Osteocyte (in vitro differentiated cells): ENCODE data around the gene PML. TPM values are rescaled to one million over a fixed set of nuclear protein-coding genes. Genes with fewer than 3 reads are reported as not detected.
A peak's percentile ranks its signal among the peaks of the same experiment; 100 is the strongest.
"Not testable (repeated sequence)": the region's sequence is repeated elsewhere in the genome, so short reads cannot be mapped to it uniquely, and the experiment has no call there.

Source experiments
- DNase-seq: peaks from one replicate; pipeline ENCODE4 v3.0.0; 2021; ENCODE audit warnings: mixed read lengths; ENCODE audit not compliant: unreplicated experiment; ENCODE audit errors: extremely low spot score
- H3K27ac Mint-ChIP-seq: one replicate; pipeline ENCODE4 v1.8.0; 2021; ENCODE audit warnings: mild to moderate bottlenecking, mixed read lengths; ENCODE audit not compliant: unreplicated experiment
- H3K27me3 Mint-ChIP-seq: one replicate; pipeline ENCODE4 v1.8.0; 2021; ENCODE audit warnings: mixed read lengths; ENCODE audit not compliant: unreplicated experiment
- H3K36me3 Mint-ChIP-seq: one replicate; pipeline ENCODE4 v1.8.0; 2021; ENCODE audit warnings: mixed read lengths; ENCODE audit not compliant: unreplicated experiment
- H3K4me1 Mint-ChIP-seq: one replicate; pipeline ENCODE4 v1.8.0; 2021; ENCODE audit warnings: mixed read lengths; ENCODE audit not compliant: unreplicated experiment
- H3K4me3 Mint-ChIP-seq: one replicate; pipeline ENCODE4 v1.8.0; 2021; ENCODE audit warnings: mild to moderate bottlenecking, moderate library complexity, mixed read lengths; ENCODE audit not compliant: unreplicated experiment
- H3K9me3 Mint-ChIP-seq: one replicate; pipeline ENCODE4 v1.8.0; 2021; ENCODE audit warnings: mixed read lengths; ENCODE audit not compliant: unreplicated experiment
- total RNA-seq: library from RNA; stranded (reverse); gene quantifications from 2 replicates; pipeline ENCODE4 v1.2.1, GENCODE V29; 2021
- TF ChIP-seq, protein P1 (sequence below): fragments of 200-600 bp; sonication (generic); IDR thresholded peaks from 2 replicates; pipeline ENCODE4 v1.5.0; 2021; ENCODE audit warnings: antibody characterized with exemption, mild to moderate bottlenecking, moderate library complexity

The PML gene
- total RNA-seq, 1 donor from 2014 or later = 63.1 TPM

DNA sequence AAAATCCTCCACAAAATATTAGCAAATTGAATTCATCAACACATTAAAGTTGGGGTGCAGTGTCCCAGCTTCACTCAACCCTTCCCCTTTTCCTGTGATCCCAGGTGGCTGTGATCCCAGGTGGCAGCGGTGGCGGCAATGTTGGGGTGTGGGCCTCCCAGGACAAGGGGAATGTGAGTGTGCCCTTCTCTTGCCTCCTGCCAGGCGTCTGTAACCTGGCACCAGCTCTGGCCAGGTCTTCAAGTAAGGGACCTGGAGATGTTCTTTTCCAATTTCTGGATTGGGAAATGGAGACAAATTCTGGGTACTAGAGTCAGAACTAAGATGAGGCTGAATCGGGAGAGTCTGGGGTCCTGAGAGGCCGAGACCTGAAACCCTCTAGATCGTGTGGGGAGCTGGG lies 67.7 kb downstream of the PML start:
- Mint-ChIP-seq H3K4me3 (no peak overlapping the region), H3K27ac (no peak overlapping the region), H3K27me3 (peaks cover 28% of the 10 kb centered on the region), H3K36me3 (no peaks in the 10 kb centered on the region), H3K4me1 (no peaks in the 10 kb centered on the region), H3K9me3 (no peaks in the 10 kb centered on the region)
- no peak for DNase-seq
- TF ChIP-seq, protein P1, sequence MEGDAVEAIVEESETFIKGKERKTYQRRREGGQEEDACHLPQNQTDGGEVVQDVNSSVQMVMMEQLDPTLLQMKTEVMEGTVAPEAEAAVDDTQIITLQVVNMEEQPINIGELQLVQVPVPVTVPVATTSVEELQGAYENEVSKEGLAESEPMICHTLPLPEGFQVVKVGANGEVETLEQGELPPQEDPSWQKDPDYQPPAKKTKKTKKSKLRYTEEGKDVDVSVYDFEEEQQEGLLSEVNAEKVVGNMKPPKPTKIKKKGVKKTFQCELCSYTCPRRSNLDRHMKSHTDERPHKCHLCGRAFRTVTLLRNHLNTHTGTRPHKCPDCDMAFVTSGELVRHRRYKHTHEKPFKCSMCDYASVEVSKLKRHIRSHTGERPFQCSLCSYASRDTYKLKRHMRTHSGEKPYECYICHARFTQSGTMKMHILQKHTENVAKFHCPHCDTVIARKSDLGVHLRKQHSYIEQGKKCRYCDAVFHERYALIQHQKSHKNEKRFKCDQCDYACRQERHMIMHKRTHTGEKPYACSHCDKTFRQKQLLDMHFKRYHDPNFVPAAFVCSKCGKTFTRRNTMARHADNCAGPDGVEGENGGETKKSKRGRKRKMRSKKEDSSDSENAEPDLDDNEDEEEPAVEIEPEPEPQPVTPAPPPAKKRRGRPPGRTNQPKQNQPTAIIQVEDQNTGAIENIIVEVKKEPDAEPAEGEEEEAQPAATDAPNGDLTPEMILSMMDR = no peak

DNA sequence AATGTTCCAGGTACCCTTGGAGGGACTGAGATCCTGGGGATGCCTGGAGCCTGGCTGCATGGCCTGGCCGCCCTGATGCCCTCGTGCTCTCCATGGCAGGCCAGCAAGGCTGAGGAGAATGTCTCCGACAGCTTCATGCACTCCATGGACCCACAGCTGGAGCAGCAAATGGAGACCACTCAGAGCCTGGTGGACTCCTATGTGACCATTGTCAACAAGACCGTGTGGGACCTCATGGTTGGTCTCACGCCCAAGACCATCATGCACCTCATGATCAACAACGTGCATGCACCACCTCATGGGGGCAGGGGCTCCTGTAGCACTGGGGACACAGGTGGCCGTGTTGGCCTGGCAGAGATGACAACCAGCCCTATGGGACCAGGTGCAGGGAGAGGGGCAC lies 68.2 kb downstream of the PML start:
- Mint-ChIP-seq H3K36me3 (no peaks in the 10 kb centered on the region), H3K4me1 (no peaks in the 10 kb centered on the region), H3K9me3 (no peaks in the 10 kb centered on the region), H3K27ac (no peak overlapping the region), H3K4me3 (no peak overlapping the region), H3K27me3 (peaks cover 28% of the 10 kb centered on the region)
- peak; percentile 63 for DNase-seq
- TF ChIP-seq, protein P1 = no peak

DNA sequence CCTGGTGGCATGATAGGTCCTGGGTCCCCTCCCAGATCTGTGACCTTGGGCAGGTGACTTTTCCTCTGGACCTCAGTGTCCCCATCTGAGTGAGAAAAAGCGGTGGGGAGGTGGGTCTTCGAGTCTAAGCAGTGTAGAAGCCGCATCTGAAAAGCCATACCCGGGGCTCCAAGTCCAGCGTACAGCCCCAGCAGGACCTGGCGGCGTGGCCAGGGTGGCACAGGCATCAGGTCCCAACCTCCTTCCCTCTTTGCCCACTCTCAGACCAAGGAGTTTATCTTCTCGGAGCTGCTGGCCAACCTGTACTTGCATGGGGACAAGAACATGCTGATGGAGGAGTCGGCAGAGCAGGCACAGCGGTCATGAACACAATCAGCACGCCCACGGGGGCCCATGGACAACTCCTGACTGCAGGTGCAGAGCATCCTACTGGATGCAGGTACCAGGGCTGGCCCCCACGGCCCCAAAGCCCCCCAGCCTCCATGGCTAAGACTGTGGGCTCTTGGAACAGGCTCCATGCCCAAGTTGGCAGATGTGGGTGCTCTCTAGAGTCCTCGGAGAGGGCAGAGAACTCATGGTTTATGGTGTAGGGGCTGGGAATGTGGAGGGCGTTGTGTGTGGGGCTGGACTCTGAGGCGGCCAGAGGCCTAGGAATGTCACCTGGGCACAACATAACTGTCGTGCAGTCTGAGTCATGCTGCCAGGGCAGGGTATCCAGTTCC lies 69.1 kb downstream of the PML start:
- H3K36me3 Mint-ChIP-seq, DNase-seq, H3K9me3 Mint-ChIP-seq, H3K4me3 Mint-ChIP-seq, H3K4me1 Mint-ChIP-seq, H3K27ac Mint-ChIP-seq: not testable (repeated sequence)
- peaks cover 28% of the 10 kb centered on the region for H3K27me3 Mint-ChIP-seq

DNA sequence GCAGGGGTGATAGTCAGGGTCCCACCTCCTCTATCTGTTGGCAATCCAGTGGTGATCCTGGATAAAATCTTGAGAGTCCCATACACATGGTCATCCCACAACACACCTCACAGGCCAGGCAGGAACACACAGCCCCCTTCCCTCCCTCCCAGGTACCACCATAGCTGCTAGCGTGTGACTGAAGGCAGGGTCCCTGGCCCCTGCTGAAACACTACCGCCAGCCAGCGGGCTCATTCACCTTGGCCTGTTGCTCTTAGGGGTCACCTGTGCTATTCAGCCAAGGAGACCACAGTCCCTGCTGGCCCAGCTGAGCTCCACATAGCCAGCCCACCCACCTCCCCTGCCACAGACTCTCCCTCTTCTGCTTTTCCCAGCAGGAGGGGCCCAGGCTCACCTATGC lies 69.7 kb downstream of the PML start:
- H3K4me3 Mint-ChIP-seq, H3K4me1 Mint-ChIP-seq, DNase-seq, H3K9me3 Mint-ChIP-seq, H3K27ac Mint-ChIP-seq, H3K36me3 Mint-ChIP-seq: not testable (repeated sequence)
- peaks cover 28% of the 10 kb centered on the region for H3K27me3 Mint-ChIP-seq

DNA sequence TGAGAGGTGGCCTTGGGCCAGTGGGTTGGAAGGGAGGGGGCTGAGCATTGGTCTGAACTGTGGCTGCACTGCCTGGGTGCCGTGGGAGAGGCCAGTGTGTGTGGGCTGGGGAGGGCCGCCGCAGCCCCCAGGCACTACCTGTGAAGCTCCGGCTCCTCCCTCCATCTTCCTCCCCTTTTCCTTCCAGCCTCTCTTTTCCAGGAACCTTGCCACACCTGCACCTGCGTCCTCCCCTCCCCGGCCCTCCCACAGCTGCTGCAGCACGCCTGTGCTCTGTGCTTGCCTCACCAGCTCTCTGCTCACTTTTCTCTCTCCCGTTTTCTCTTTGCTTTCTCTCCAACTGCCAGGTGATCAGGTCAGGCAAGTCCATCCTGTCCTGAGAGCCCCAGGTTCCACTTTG lies 70.3 kb downstream of the PML start:
- H3K4me3 Mint-ChIP-seq, H3K4me1 Mint-ChIP-seq, H3K27ac Mint-ChIP-seq, H3K36me3 Mint-ChIP-seq, H3K9me3 Mint-ChIP-seq: not testable (repeated sequence)
- peaks cover 23% of the 10 kb centered on the region for H3K27me3 Mint-ChIP-seq
- DNase-seq = peak; percentile 80

DNA sequence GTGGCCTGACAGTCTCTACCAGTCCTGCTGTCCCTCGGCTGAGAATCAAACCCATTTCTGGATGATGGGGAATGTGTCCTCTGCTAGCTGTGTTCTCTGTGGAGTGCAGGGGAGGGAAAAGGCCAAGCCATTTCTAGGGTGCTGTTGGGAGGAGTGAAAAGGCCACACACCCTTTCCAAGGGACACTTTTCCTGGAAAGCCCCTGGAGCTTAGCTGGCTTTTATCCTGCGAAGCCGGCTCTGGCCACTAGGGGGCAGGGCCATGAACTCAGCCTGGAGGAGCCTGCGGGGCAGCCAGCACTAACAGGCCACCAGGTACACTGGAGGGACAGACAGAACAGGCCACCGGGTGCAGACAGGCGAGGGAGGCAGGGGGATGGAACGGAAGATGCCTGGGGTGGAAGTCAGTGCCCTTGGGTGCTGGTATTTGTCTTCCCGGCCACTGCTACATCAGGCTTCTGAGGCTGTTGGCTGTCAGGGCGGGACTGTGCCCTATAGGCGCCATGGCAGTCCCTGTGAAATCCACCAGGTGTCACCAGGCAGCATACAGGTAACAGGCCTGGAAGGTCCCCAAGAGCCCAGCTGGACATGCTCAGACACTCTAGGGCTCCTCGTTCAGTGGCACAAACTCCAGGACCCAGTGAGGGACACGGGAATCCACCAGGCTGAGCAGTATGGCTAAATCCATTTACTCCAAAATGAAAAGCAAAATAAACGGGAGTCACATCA lies 71.3 kb downstream of the PML start:
- H3K27ac Mint-ChIP-seq, H3K9me3 Mint-ChIP-seq, H3K4me3 Mint-ChIP-seq, H3K36me3 Mint-ChIP-seq, H3K4me1 Mint-ChIP-seq: not testable (repeated sequence)
- TF ChIP-seq, protein P1 = peak; percentile 65
- peaks cover 16% of the 10 kb centered on the region for H3K27me3 Mint-ChIP-seq
- DNase-seq = peak; percentile 84

DNA sequence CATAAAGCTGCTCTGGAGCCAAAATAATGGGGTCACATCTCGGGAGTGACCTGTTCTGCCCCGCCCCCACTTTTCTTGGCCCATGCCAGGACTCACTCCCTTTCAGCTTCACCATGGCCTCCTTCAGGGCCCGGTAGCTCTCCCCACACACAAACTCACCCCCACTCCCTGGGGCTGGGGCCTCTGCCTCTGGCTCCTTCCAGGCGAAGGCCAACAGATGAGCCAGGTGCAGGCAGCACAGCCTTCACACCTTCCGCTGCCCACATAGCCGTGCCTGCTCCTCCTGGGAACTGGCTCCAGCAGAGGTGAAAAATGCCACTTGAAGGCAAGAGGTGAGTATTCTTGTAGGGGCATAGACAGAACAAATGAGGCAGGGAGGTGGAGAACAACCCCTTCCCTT lies 77.1 kb downstream of the PML start:
- H3K9me3 Mint-ChIP-seq, H3K27me3 Mint-ChIP-seq, H3K4me1 Mint-ChIP-seq, H3K27ac Mint-ChIP-seq, H3K36me3 Mint-ChIP-seq, H3K4me3 Mint-ChIP-seq: not testable (repeated sequence)
- DNase-seq = peak; percentile 84

DNA sequence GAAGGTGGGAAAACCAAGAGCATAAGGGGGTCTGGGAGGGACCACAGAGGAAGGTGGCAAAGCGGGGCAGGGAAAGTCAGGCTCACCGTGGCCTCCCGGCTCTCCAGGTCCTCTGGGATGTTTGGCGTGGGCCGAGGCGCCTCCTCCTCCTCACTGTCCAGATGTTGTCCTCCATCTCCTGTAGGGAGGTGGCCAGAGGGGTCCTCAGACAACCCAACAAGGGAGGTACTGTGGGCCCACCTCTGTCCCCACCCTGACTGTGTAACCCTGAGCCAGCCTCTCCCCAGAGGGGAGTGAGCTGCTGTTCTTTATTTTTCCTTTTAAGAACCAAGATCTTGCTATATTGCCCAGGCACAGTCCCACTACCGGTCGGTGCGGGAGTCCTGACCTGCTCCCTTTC lies 77.6 kb downstream of the PML start:
- DNase-seq, H3K4me3 Mint-ChIP-seq, H3K9me3 Mint-ChIP-seq, H3K27ac Mint-ChIP-seq, H3K4me1 Mint-ChIP-seq, H3K27me3 Mint-ChIP-seq, H3K36me3 Mint-ChIP-seq: not testable (repeated sequence)
